NCI-H446 (cell line): ENCODE data around the gene MYRF.

Source experiments
- DNase-seq, 2 experiments: peaks; one replicate each; lab custom pipeline; 2025; lab: John Stamatoyannopoulos, UW

MYRF gene

GRCh38 chr11:61739413-61739812 lies 13.0 kb upstream of the MYRF start:
- DNase-seq: no peak

- DNase-seq: no peak
Measured at GRCh38 chr11:61739966-61740365, 12.5 kb upstream of the MYRF start.

GRCh38 chr11:61742391-61742790 lies 10.0 kb upstream of the MYRF start:
- DNase-seq: no peak

GRCh38 chr11:61743486-61744095 lies 8.8 kb upstream of the MYRF start:
- no peak for DNase-seq

- DNase-seq: no peak
Measured at GRCh38 chr11:61744181-61744580, 8.3 kb upstream of the MYRF start.

GRCh38 chr11:61744609-61745156 lies 7.8 kb upstream of the MYRF start:
- DNase-seq: no peak

- DNase-seq: no peak
Measured at GRCh38 chr11:61745781-61746441, 6.5 kb upstream of the MYRF start.

- no peak for DNase-seq
Measured at GRCh38 chr11:61746442-61747191, 5.8 kb upstream of the MYRF start.

GRCh38 chr11:61747192-61747966 lies 5.1 kb upstream of the MYRF start:
- DNase-seq: no peak

- no peak for DNase-seq
Measured at GRCh38 chr11:61747967-61748285, 4.5 kb upstream of the MYRF start.

- no peak for DNase-seq
Measured at GRCh38 chr11:61749591-61750217, 2.7 kb upstream of the MYRF start.

- no peak for DNase-seq
Measured at GRCh38 chr11:61750631-61751273, 1.7 kb upstream of the MYRF start.

- no peak for DNase-seq
Measured at GRCh38 chr11:61751384-61751783, 1.1 kb upstream of the MYRF start.

GRCh38 chr11:61752925-61753521 lies 587 bp downstream of the MYRF start:
- DNase-seq: no peak

- no peak for DNase-seq
Measured at GRCh38 chr11:61753672-61754071, 1.2 kb downstream of the MYRF start.

- DNase-seq: no peak
Measured at GRCh38 chr11:61754534-61755482, 2.4 kb downstream of the MYRF start.

- DNase-seq: no peak
Measured at GRCh38 chr11:61756147-61756451, 3.7 kb downstream of the MYRF start.

GRCh38 chr11:61756452-61757212 lies 4.2 kb downstream of the MYRF start:
- DNase-seq: no peak

- no peak for DNase-seq
Measured at GRCh38 chr11:61757213-61757862, 4.9 kb downstream of the MYRF start.
